HCT116 (cell line): ENCODE measurements around the gene DMXL1. TPM values are rescaled to one million over a fixed set of nuclear protein-coding genes. Genes with fewer than 3 reads are reported as not detected.

Source experiments
- ATAC-seq: fragments of 200-7000 bp; cut with Tn5 transposase; 2 replicates; pipeline ENCODE4 v1.9.1; 2020; ENCODE audit warnings: mild to moderate bottlenecking, moderate library complexity
- BruUV-seq: library from RNA; stranded (reverse); fragments of 400-500 nt; replicated peaks from 2 replicates; lab custom pipeline; 2021; lab: Mats Ljungman, UMichigan
- CTCF ChIA-PET: fragments of 300-600 bp; sonication (Branson Sonifier 250); formaldehyde crosslinking; loops from one replicate; lab custom pipeline; 2021; ENCODE audit warnings: antibody characterized with exemption; lab: Charles Lee
- POLR2A ChIA-PET: fragments of 300-600, 350-600 bp; sonication (Branson Sonifier 250); formaldehyde crosslinking; loops from one replicate; lab custom pipeline; 2021; ENCODE audit warnings: antibody characterized with exemption; lab: Charles Lee
- RAD21 ChIA-PET, 2 experiments: fragments of 300-600 bp; sonication (Branson Sonifier 250); formaldehyde crosslinking; loops; one replicate each; lab custom pipeline; 2023; ENCODE audit warnings: low total read pairs in 2 of 2; ENCODE audit not compliant: uncharacterized antibody in 2 of 2, unreplicated experiment in 2 of 2, low non-redundant PET in 1 of 2; lab: Charles Lee
- DNase-seq: peaks from one replicate; pipeline ENCODE4 v3.0.0-alpha.2; 2010; ENCODE audit warnings: low read depth, low spot score
- H2AFZ ChIP-seq: fragments of 200-600 bp; shearing (Covaris generic), sonication (generic); 2 replicates; pipeline ENCODE4 v1.6.1; 2017; ENCODE audit warnings: low read depth, mixed run types, mixed read lengths, antibody characterized with exemption, low read length; ENCODE audit not compliant: poor library complexity, severe bottlenecking
- H3K27ac ChIP-seq: 2 replicates; pipeline ENCODE4 v1.5.1; 2012; ENCODE audit warnings: low read depth, low read length
- H3K27me3 ChIP-seq: fragments of 200-600 bp; sonication (generic); 2 replicates; pipeline ENCODE4 v1.6.1; 2016; ENCODE audit warnings: mixed run types, low read length, mixed read lengths; ENCODE audit not compliant: insufficient read depth
- H3K36me3 ChIP-seq, 2 experiments: fragments of 200-500 bp in 1 of 2; fragments of 200-600 bp in 1 of 2; sonication (Bioruptor generic) in 1 of 2; sonication (generic) in 1 of 2; 2 replicates each; pipeline versions ENCODE4 v1.5.1 to v1.6.1; 2014 to 2016; ENCODE audit warnings: low read length in 2 of 2, inconsistent platforms in 1 of 2, mixed read lengths in 1 of 2, mixed run types in 1 of 2; ENCODE audit not compliant: insufficient read depth in 2 of 2, control insufficient read depth in 1 of 2
- H3K4me1 ChIP-seq, 2 experiments: fragments of 200-600 bp in 1 of 2; sonication (generic) in 1 of 2; 2 replicates each; pipeline versions ENCODE4 v1.5.1 to v1.6.1; 2012 to 2017; ENCODE audit warnings: low read length in 2 of 2, inconsistent platforms in 1 of 2, mild to moderate bottlenecking in 1 of 2, mixed read lengths in 1 of 2, mixed run types in 1 of 2, moderate library complexity in 1 of 2; ENCODE audit not compliant: insufficient read depth in 2 of 2, control insufficient read depth in 1 of 2
- H3K4me2 ChIP-seq: fragments of 200-600 bp; sonication (generic); 2 replicates; pipeline ENCODE4 v1.6.1; 2017; ENCODE audit warnings: mixed run types, low read length, mixed read lengths
- H3K4me3 ChIP-seq, 2 experiments: fragments of 200-600 bp in 1 of 2; sonication (generic) in 1 of 2; replicated peaks in 1 of 2; 2 replicates each; pipeline ENCODE4 v1.5.1; 2011 to 2016; ENCODE audit warnings: low read length in 2 of 2, control low read depth in 1 of 2, low read depth in 1 of 2, mild to moderate bottlenecking in 1 of 2, mixed read lengths in 1 of 2, mixed run types in 1 of 2
- H3K79me2 ChIP-seq: fragments of 200-600 bp; sonication (generic); 2 replicates; pipeline ENCODE4 v1.6.1; 2017; ENCODE audit warnings: mild to moderate bottlenecking, mixed run types, low read length, moderate library complexity, mixed read lengths; ENCODE audit not compliant: insufficient read depth
- H3K9ac ChIP-seq: fragments of 200-600 bp; sonication (generic); 2 replicates; pipeline ENCODE4 v1.6.1; 2016; ENCODE audit warnings: low read length, mixed read lengths
- H3K9me2 ChIP-seq: fragments of 200-600 bp; sonication (generic), shearing (Covaris generic); 2 replicates; pipeline ENCODE4 v1.6.1; 2017; ENCODE audit warnings: mixed run types, mild to moderate bottlenecking, moderate library complexity; ENCODE audit not compliant: insufficient read depth
- H3K9me3 ChIP-seq, 2 experiments: fragments of 200-500 bp in 1 of 2; fragments of 200-600 bp in 1 of 2; sonication (Bioruptor generic) in 1 of 2; sonication (generic) in 1 of 2; 2 replicates each; pipeline ENCODE4 v1.6.1; 2014 to 2017; ENCODE audit warnings: low read length in 2 of 2, mixed read lengths in 2 of 2, inconsistent platforms in 1 of 2, low read depth in 1 of 2, mild to moderate bottlenecking in 1 of 2, mixed run types in 1 of 2, moderate library complexity in 1 of 2; ENCODE audit not compliant: control insufficient read depth in 1 of 2, insufficient read depth in 1 of 2
- H4K20me1 ChIP-seq: fragments of 200-600 bp; sonication (generic), shearing (Covaris generic); 2 replicates; pipeline ENCODE4 v1.6.1; 2017; ENCODE audit warnings: mixed run types, mild to moderate bottlenecking, moderate library complexity; ENCODE audit not compliant: insufficient read depth
- EZH2 ChIP-seq: fragments of 200-600 bp; sonication (generic); IDR thresholded peaks from 2 replicates; pipeline ENCODE4 v1.6.1; 2017; ENCODE audit warnings: antibody characterized with exemption, mixed run types
- EZH2phosphoT487 ChIP-seq: fragments of 200-600 bp; IDR thresholded peaks from 2 replicates; pipeline ENCODE4 v1.6.1; 2018; ENCODE audit warnings: antibody characterized with exemption, borderline replicate concordance
- FOSL1 ChIP-seq: IDR thresholded peaks from 2 replicates; pipeline ENCODE4 v1.6.1; 2012; ENCODE audit warnings: low read depth
- POLR2AphosphoS5 ChIP-seq: IDR thresholded peaks from 2 replicates; pipeline ENCODE4 v1.6.1; 2011; ENCODE audit warnings: mild to moderate bottlenecking, low read depth, low read length, moderate library complexity
- SP1 ChIP-seq: IDR thresholded peaks from 2 replicates; pipeline ENCODE4 v1.6.1; 2012; ENCODE audit warnings: low read depth
- TCF7L2 ChIP-seq: IDR thresholded peaks from 2 replicates; pipeline ENCODE4 v1.7.0; 2011; ENCODE audit warnings: borderline replicate concordance, inconsistent platforms; ENCODE audit not compliant: insufficient read depth, insufficient read length; ENCODE audit errors: extremely low read depth
- intact Hi-C: fragments of 100-400 bp; cut with micrococcal nuclease; formaldehyde crosslinking; loops from 2 replicates; pipeline ENCODE4 v1.10.0; 2022
- total RNA-seq: library from RNA; stranded (reverse); gene quantifications from one replicate; pipeline ENCODE4 v1.2.1, GENCODE V29; 2021; ENCODE audit not compliant: unreplicated experiment
- TF ChIP-seq, protein P1 (sequence below), 3 experiments: fragments of 200-600 bp in 1 of 3; sonication (generic) in 1 of 3; IDR thresholded peaks in 2 of 3; conservative IDR thresholded peaks in 1 of 3; 2 replicates each; pipeline ENCODE4 v1.5.1; 2012 to 2017; ENCODE audit warnings: low read depth in 2 of 3, low read length in 2 of 3, antibody characterized with exemption in 1 of 3, borderline replicate concordance in 1 of 3, control low read depth in 1 of 3, mild to moderate bottlenecking in 1 of 3, mixed read lengths in 1 of 3, mixed run types in 1 of 3, moderate library complexity in 1 of 3; ENCODE audit not compliant: insufficient read depth in 1 of 3

The DMXL1 gene
- total RNA-seq, 1 experiment from 2014 or later = 21.1 TPM

DNA sequence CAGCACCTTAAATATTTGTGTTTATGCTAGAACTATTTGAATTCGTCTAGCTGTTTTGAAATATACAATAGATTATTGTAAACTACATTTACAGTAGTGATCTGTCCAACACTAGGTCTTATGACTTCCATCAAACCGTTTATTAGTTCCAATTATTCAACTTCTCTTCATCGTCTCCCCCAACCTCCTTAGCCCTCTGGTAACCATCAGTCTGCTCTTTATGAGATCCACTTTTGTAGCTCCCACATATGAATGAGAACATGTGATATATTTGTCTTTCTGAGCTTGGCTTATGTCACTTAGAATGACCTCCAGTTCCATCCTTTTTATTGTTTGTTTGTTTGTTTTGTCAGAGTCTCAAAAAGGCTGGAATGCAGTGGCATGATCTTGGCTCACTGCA lies 11.8 kb downstream of the DMXL1 start:
- DNase-seq (no peak), ATAC-seq (no peak)
- RAD21 ChIA-PET = no interaction called here
- POLR2A ChIA-PET = no interaction called here
- Histone ChIP-seq H3K27ac (no peak overlapping the region), H3K4me1 (peaks cover 0 to 10% of the 10 kb centered on the region in 2 experiments; a peak in 1 of 4 replicates), H3K27me3 (no peaks in the 10 kb centered on the region), H3K4me3 (no peak overlapping the region), H2AFZ (no peak overlapping the region), H3K36me3 (no peaks in the 10 kb centered on the region), H3K9me2 (no peaks in the 10 kb centered on the region), H3K79me2 (peaks cover 16% of the 10 kb centered on the region; the same call in 1 of the 2 replicates), H3K9me3 (no peaks in the 10 kb centered on the region), H3K9ac (no peak overlapping the region), H4K20me1 (no peaks in the 10 kb centered on the region), H3K4me2 (no peak overlapping the region)
- no peak for TF ChIP-seq EZH2
- BruUV-seq = no TSS peak
- CTCF ChIA-PET = no interaction called here
- intact Hi-C loops = no loop called here

DNA sequence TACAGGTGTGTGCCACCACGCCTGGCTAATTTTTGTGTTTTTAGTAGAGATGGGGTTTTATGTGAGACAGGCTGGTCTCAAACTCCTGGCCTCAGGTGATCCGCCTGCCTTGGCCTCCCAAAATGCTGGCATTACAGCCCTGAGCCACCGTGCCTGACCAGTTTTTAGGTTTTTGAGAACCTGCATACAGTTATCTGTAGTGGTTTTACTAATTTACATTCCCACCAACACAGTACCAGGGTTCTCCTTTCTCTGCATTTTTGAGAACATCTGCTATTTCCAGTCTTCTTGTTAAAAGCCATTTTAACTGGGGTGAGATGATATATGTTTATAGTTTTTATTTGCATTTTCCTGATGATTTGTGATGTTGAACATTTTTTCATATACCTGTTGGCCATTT lies 12.8 kb downstream of the DMXL1 start:
- CTCF ChIA-PET = no interaction called here
- ATAC-seq (no peak), DNase-seq (no peak)
- no TSS peak for BruUV-seq
- Histone ChIP-seq H3K4me2 (no peak overlapping the region), H3K27ac (no peak overlapping the region), H3K9me2 (no peaks in the 10 kb centered on the region), H4K20me1 (no peaks in the 10 kb centered on the region)
- POLR2A ChIA-PET = no interaction called here
- intact Hi-C loops = no loop called here
- TF ChIP-seq, protein P1, sequence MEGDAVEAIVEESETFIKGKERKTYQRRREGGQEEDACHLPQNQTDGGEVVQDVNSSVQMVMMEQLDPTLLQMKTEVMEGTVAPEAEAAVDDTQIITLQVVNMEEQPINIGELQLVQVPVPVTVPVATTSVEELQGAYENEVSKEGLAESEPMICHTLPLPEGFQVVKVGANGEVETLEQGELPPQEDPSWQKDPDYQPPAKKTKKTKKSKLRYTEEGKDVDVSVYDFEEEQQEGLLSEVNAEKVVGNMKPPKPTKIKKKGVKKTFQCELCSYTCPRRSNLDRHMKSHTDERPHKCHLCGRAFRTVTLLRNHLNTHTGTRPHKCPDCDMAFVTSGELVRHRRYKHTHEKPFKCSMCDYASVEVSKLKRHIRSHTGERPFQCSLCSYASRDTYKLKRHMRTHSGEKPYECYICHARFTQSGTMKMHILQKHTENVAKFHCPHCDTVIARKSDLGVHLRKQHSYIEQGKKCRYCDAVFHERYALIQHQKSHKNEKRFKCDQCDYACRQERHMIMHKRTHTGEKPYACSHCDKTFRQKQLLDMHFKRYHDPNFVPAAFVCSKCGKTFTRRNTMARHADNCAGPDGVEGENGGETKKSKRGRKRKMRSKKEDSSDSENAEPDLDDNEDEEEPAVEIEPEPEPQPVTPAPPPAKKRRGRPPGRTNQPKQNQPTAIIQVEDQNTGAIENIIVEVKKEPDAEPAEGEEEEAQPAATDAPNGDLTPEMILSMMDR (IDR thresholded peaks at IDR 0.05 in 2 of 3, conservative IDR thresholded peaks at IDR 0.05 in 1 of 3; ENCODE audit: borderline replicate concordance in 1 of 3, insufficient read depth in 1 of 3, low read depth in 2 of 3, low read length in 2 of 3) = no peak
- TF ChIP-seq SP1 = no peak
- no peak for TF ChIP-seq POLR2AphosphoS5
- TF ChIP-seq TCF7L2 = no peak
- TF ChIP-seq EZH2 = no peak
- TF ChIP-seq EZH2phosphoT487 = no peak
- no peak for TF ChIP-seq FOSL1
- TF ChIP-seq, all 23 proteins: peak for 0
- H3K4me1 ChIP-seq = peaks cover 0 to 10% of the 10 kb centered on the region in 2 experiments; a peak in 1 of 4 replicates
- no peak overlapping the region for H3K9ac ChIP-seq
- H3K79me2 ChIP-seq = peaks cover 14% of the 10 kb centered on the region; the same call in 1 of the 2 replicates
- no peak overlapping the region for H3K4me3 ChIP-seq
- no peaks in the 10 kb centered on the region for H3K9me3 ChIP-seq
- no peak overlapping the region for H2AFZ ChIP-seq
- no peaks in the 10 kb centered on the region for H3K27me3 ChIP-seq
- RAD21 ChIA-PET = no interaction called here
- H3K36me3 ChIP-seq = no peaks in the 10 kb centered on the region
